WTC11 (cell line): ENCODE data around the gene PPCDC.

ENCODE experiments used
- CBFB ChIP-seq: sonication (generic); formaldehyde crosslinking; IDR thresholded peaks from 2 replicates; pipeline ENCODE4 v1.8.1; 2022; ENCODE audit warnings: mild to moderate bottlenecking, low read depth, missing genetic modification reagents
- CREM ChIP-seq: sonication (generic); formaldehyde crosslinking; IDR thresholded peaks from 2 replicates; pipeline ENCODE4 v1.8.1; 2022; ENCODE audit warnings: mild to moderate bottlenecking, missing genetic modification reagents, moderate library complexity
- NR1H2 ChIP-seq: sonication (generic); formaldehyde crosslinking; IDR thresholded peaks from 2 replicates; pipeline ENCODE4 v1.9.0; 2021; ENCODE audit warnings: mild to moderate bottlenecking, moderate library complexity, missing genetic modification reagents
- SP1 ChIP-seq: sonication (generic); formaldehyde crosslinking; conservative IDR thresholded peaks from 2 replicates; pipeline ENCODE4 v1.8.1; 2022; ENCODE audit warnings: missing genetic modification reagents
- ZNF121 ChIP-seq: sonication (generic); formaldehyde crosslinking; IDR thresholded peaks from 2 replicates; pipeline ENCODE4 v1.8.0; 2023; ENCODE audit warnings: missing genetic modification reagents
- ZNF232 ChIP-seq: sonication (generic); formaldehyde crosslinking; IDR thresholded peaks from 2 replicates; pipeline ENCODE4 v1.8.0; 2022; ENCODE audit warnings: mild to moderate bottlenecking, missing genetic modification reagents
- ZNF317 ChIP-seq: sonication (generic); formaldehyde crosslinking; IDR thresholded peaks from 2 replicates; pipeline ENCODE4 v1.8.1; 2023; ENCODE audit warnings: low read depth, mild to moderate bottlenecking, moderate library complexity, missing genetic modification reagents, borderline replicate concordance
- TF ChIP-seq, protein P1 (sequence below): fragments of 200-600 bp; IDR thresholded peaks from 2 replicates; pipeline ENCODE4 v1.8.0; 2022; ENCODE audit warnings: antibody characterized with exemption
- TF ChIP-seq, protein P2 (sequence below): sonication (generic); formaldehyde crosslinking; IDR thresholded peaks from 2 replicates; pipeline ENCODE4 v1.8.1; 2022; ENCODE audit warnings: low read depth, missing genetic modification reagents, borderline replicate concordance
- TF ChIP-seq, protein P3 (sequence below): fragments of 250-450 bp; sonication (Bioruptor Pico); IDR thresholded peaks from 2 replicates; pipeline ENCODE4 v1.8.0; 2021; ENCODE audit warnings: mild to moderate bottlenecking
- TF ChIP-seq, protein P4 (sequence below): sonication (generic); formaldehyde crosslinking; IDR thresholded peaks from 2 replicates; pipeline ENCODE4 v1.8.1; 2023; ENCODE audit warnings: mild to moderate bottlenecking, missing genetic modification reagents, borderline replicate concordance
- TF ChIP-seq, protein P5 (sequence below): sonication (generic); formaldehyde crosslinking; IDR thresholded peaks from 2 replicates; pipeline ENCODE4 v1.8.0; 2022; ENCODE audit warnings: mild to moderate bottlenecking, missing genetic modification reagents

DNA sequence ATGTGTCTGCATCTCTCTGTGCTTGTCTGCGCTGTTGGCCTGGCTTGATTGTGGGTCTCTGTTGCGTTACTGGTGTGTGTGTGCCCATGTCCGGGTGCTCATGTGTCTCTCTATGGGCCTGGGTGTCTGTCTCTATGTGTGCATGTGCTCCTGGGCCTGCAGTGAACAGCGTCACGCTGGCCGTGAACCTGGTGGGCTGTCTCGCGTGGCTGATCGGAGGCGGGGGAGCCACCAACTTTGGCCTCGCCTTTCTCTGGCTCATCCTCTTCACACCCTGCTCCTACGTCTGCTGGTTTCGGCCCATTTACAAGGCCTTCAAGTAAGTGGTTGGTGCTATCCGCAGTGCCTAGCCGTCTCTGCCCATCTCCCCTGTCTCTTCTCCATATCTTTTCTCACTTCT is 7.0 kb upstream of the PPCDC start:
- TF ChIP-seq, protein P1, sequence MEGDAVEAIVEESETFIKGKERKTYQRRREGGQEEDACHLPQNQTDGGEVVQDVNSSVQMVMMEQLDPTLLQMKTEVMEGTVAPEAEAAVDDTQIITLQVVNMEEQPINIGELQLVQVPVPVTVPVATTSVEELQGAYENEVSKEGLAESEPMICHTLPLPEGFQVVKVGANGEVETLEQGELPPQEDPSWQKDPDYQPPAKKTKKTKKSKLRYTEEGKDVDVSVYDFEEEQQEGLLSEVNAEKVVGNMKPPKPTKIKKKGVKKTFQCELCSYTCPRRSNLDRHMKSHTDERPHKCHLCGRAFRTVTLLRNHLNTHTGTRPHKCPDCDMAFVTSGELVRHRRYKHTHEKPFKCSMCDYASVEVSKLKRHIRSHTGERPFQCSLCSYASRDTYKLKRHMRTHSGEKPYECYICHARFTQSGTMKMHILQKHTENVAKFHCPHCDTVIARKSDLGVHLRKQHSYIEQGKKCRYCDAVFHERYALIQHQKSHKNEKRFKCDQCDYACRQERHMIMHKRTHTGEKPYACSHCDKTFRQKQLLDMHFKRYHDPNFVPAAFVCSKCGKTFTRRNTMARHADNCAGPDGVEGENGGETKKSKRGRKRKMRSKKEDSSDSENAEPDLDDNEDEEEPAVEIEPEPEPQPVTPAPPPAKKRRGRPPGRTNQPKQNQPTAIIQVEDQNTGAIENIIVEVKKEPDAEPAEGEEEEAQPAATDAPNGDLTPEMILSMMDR: no peak
- TF ChIP-seq, protein P2, sequence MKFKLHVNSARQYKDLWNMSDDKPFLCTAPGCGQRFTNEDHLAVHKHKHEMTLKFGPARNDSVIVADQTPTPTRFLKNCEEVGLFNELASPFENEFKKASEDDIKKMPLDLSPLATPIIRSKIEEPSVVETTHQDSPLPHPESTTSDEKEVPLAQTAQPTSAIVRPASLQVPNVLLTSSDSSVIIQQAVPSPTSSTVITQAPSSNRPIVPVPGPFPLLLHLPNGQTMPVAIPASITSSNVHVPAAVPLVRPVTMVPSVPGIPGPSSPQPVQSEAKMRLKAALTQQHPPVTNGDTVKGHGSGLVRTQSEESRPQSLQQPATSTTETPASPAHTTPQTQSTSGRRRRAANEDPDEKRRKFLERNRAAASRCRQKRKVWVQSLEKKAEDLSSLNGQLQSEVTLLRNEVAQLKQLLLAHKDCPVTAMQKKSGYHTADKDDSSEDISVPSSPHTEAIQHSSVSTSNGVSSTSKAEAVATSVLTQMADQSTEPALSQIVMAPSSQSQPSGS (CRISPR knock-in tag): no peak
- TF ChIP-seq CREM (CRISPR knock-in tag): no peak
- TF ChIP-seq, protein P3, sequence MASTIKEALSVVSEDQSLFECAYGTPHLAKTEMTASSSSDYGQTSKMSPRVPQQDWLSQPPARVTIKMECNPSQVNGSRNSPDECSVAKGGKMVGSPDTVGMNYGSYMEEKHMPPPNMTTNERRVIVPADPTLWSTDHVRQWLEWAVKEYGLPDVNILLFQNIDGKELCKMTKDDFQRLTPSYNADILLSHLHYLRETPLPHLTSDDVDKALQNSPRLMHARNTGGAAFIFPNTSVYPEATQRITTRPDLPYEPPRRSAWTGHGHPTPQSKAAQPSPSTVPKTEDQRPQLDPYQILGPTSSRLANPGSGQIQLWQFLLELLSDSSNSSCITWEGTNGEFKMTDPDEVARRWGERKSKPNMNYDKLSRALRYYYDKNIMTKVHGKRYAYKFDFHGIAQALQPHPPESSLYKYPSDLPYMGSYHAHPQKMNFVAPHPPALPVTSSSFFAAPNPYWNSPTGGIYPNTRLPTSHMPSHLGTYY (CRISPR knock-in tag): no peak
- TF ChIP-seq SP1 (CRISPR knock-in tag): no peak
- TF ChIP-seq, protein P4, sequence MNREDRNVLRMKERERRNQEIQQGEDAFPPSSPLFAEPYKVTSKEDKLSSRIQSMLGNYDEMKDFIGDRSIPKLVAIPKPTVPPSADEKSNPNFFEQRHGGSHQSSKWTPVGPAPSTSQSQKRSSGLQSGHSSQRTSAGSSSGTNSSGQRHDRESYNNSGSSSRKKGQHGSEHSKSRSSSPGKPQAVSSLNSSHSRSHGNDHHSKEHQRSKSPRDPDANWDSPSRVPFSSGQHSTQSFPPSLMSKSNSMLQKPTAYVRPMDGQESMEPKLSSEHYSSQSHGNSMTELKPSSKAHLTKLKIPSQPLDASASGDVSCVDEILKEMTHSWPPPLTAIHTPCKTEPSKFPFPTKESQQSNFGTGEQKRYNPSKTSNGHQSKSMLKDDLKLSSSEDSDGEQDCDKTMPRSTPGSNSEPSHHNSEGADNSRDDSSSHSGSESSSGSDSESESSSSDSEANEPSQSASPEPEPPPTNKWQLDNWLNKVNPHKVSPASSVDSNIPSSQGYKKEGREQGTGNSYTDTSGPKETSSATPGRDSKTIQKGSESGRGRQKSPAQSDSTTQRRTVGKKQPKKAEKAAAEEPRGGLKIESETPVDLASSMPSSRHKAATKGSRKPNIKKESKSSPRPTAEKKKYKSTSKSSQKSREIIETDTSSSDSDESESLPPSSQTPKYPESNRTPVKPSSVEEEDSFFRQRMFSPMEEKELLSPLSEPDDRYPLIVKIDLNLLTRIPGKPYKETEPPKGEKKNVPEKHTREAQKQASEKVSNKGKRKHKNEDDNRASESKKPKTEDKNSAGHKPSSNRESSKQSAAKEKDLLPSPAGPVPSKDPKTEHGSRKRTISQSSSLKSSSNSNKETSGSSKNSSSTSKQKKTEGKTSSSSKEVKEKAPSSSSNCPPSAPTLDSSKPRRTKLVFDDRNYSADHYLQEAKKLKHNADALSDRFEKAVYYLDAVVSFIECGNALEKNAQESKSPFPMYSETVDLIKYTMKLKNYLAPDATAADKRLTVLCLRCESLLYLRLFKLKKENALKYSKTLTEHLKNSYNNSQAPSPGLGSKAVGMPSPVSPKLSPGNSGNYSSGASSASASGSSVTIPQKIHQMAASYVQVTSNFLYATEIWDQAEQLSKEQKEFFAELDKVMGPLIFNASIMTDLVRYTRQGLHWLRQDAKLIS (CRISPR knock-in tag): no peak
- TF ChIP-seq ZNF232: no peak
- TF ChIP-seq NR1H2: no peak
- TF ChIP-seq ZNF317: no peak
- TF ChIP-seq, protein P5, sequence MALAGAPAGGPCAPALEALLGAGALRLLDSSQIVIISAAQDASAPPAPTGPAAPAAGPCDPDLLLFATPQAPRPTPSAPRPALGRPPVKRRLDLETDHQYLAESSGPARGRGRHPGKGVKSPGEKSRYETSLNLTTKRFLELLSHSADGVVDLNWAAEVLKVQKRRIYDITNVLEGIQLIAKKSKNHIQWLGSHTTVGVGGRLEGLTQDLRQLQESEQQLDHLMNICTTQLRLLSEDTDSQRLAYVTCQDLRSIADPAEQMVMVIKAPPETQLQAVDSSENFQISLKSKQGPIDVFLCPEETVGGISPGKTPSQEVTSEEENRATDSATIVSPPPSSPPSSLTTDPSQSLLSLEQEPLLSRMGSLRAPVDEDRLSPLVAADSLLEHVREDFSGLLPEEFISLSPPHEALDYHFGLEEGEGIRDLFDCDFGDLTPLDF (CRISPR knock-in tag): no peak
- no peak for TF ChIP-seq ZNF121
- no peak for TF ChIP-seq CBFB (CRISPR knock-in tag)
